Endothelial cell of coronary artery (primary cell): ENCODE measurements around the gene ZMAT1. TPM values are rescaled to one million over a fixed set of nuclear protein-coding genes. Genes with fewer than 3 reads are reported as not detected.

ENCODE experiments used
- total RNA-seq: library from RNA; depleted of rRNA; stranded (reverse); fragments of >200 nt; gene quantifications from 2 replicates; pipeline ENCODE4 v1.2.3, GENCODE V29; 2014

Gene ZMAT1
- 1.3 and 2.2 TPM in 2 replicates for total RNA-seq

DNA sequence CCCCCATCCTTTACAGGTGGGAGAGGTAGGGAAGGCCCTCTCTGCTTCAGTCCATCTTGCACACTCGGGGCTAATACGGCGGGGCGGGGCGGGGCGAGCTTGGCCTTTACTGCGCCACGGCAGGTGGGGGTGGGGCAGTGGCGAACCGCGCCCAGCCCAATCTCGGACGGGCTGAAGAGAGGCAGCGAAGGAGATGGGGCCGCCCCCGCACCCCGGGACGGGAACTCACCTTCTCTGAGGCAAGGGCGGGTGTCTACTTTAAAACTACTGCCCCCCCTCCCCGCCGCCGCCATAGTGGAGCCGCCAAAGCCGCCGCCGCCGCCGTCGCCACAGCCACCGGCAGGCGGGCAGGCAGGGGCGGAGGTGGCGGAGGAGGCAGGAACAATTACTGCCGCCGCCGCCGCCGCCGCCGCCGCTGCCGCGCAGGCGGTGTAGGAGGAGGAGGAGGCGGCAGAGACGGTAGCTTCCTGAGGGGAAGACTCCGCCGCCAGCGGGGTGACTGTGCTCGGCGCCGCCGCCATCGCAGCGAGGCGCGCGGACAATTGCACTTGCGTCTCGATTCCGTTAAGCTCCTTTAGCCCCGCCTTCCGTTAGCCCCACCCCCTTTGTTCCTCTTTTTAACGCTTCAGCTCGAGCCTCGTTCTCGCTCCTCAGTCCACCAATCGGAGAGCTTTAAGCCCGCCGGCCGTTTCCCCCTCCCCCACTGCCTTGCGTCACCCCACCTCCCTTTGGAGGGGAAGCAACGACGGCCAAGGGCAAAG lies at the start of gene ZMAT1:
Gene ZMAT1, minus strand, starts transcription at position 540 of the 761 bp plus-strand sequence. Its CDS starts 19 bp downstream, at position 521.

Other genes starting within 250 kb of the ZMAT1 start
- gene TCEAL2, start 193.7 kb upstream of the ZMAT1 start, total RNA-seq = not detected in 2 replicates
- not detected in 2 replicates for gene TCEAL6, start 210.5 kb upstream of the ZMAT1 start, total RNA-seq
- 1.7 and 3.9 TPM in 2 replicates for gene BEX5, start 223.9 kb upstream of the ZMAT1 start, total RNA-seq